Measurements from ENCODE around the gene DNAH11. TPM values are rescaled to one million over a fixed set of nuclear protein-coding genes. Genes with fewer than 3 reads are reported as not detected.

Gene DNAH11
- total and polyA plus RNA-seq, 3 donors from 2014 or later = 4.9 to 19.3 (median 14.2) TPM

GRCh38 chr7:21866731-21867130 lies 323.9 kb downstream of the DNAH11 start:
- Histone ChIP-seq H3K27ac (no peak overlapping the region), H3K4me3 (no peak overlapping the region), H3K9me3 (no peaks in the 10 kb centered on the region), H3K36me3 (ENCODE audit: low read depth, missing control alignments) (no peaks in the 10 kb centered on the region), H3K27me3 (no peaks in the 10 kb centered on the region), H3K4me1 (no peaks in the 10 kb centered on the region)
- no peak for DNase-seq
- TF ChIP-seq POLR2A (IDR thresholded peaks at IDR 0.05) = no peak
- TF ChIP-seq, protein P1, sequence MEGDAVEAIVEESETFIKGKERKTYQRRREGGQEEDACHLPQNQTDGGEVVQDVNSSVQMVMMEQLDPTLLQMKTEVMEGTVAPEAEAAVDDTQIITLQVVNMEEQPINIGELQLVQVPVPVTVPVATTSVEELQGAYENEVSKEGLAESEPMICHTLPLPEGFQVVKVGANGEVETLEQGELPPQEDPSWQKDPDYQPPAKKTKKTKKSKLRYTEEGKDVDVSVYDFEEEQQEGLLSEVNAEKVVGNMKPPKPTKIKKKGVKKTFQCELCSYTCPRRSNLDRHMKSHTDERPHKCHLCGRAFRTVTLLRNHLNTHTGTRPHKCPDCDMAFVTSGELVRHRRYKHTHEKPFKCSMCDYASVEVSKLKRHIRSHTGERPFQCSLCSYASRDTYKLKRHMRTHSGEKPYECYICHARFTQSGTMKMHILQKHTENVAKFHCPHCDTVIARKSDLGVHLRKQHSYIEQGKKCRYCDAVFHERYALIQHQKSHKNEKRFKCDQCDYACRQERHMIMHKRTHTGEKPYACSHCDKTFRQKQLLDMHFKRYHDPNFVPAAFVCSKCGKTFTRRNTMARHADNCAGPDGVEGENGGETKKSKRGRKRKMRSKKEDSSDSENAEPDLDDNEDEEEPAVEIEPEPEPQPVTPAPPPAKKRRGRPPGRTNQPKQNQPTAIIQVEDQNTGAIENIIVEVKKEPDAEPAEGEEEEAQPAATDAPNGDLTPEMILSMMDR (IDR thresholded peaks at IDR 0.05) = no peak
- WGBS, 2 donors = 64 to 86% methylated on average over 1 of the region's 1 CpG
- intact Hi-C loops (cut with DNase I; ENCODE audit: low total_unique reads) = no loop called here

DNA sequence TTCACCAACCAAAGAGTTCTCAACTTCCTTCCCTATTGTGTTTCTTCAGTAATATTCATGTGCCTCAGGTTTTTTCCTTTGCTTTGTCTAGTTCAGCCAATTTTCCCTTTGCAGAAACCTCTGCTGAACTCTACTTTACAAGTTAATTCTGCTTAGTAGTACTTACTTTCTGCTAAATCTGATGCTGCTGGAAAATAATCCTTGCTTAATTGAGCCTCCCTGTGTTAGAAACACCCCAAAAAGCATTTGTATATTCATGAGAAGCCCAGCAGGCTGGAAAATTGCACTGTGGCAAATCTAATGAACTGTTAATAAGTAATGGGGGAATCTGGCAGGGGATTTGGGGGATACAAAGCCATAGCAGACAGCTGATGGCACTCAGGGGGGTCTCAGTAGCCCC lies 324.4 kb downstream of the DNAH11 start:
- H3K27ac ChIP-seq = no peak overlapping the region
- intact Hi-C loops (cut with DNase I; ENCODE audit: low total_unique reads) = no loop called here
- H3K4me3 ChIP-seq = no peak overlapping the region
- no peaks in the 10 kb centered on the region for H3K36me3 ChIP-seq (ENCODE audit: low read depth, missing control alignments)
- no peaks in the 10 kb centered on the region for H3K27me3 ChIP-seq
- TF ChIP-seq, protein P1 (IDR thresholded peaks at IDR 0.05) = no peak
- no peak for TF ChIP-seq POLR2A (IDR thresholded peaks at IDR 0.05)
- H3K9me3 ChIP-seq = no peaks in the 10 kb centered on the region
- DNase-seq = no peak
- H3K4me1 ChIP-seq = no peaks in the 10 kb centered on the region

DNA sequence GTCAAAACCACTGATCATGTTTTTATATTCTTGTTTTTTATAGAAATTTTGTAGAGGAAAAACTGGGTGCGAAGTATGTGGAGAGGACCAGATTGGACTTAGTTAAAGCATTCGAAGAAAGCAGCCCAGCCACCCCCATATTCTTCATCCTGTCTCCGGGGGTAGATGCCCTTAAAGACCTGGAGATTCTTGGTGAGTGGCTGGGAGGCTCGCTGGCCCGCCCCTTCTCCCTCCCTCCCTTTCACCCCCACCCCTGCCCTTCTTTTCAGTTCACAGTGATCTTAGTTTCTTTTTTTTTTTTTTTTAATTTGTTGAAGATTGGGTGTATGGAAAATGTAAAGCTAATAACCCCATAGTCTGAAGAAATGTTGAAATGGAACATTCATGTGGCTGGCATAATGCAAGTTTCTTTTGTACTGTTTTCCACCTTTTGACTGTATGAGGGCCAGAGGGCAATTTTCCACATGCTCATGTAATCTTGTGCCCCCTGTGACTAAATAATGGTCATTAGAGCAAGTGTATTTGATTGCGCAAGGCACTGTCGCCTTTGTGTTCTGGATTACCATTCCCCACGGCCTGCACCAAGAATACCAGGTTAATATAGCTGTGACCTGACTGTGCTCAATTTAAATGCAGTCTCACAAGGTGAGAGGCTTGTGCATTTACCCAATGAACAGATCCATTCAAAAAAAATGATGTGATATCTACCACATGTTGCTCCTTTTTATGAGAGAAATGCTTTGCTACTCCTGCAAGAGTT lies 325.2 kb downstream of the DNAH11 start:
- Histone ChIP-seq H3K4me3 (no peak overlapping the region), H3K4me1 (no peaks in the 10 kb centered on the region), H3K27me3 (no peaks in the 10 kb centered on the region), H3K9me3 (no peaks in the 10 kb centered on the region), H3K27ac (no peak overlapping the region), H3K36me3 (ENCODE audit: low read depth, missing control alignments) (no peaks in the 10 kb centered on the region)
- no peak for TF ChIP-seq POLR2A (IDR thresholded peaks at IDR 0.05)
- TF ChIP-seq, protein P1 (IDR thresholded peaks at IDR 0.05) = no peak
- intact Hi-C loops (cut with DNase I; ENCODE audit: low total_unique reads) = no loop called here
- WGBS, 2 donors = 70 to 75% methylated on average over 8 of the region's 8 CpGs
- DNase-seq = no peak

GRCh38 chr7:21868576-21868850 lies 325.7 kb downstream of the DNAH11 start:
- Histone ChIP-seq H3K27ac (no peak overlapping the region), H3K4me1 (no peaks in the 10 kb centered on the region), H3K9me3 (no peaks in the 10 kb centered on the region), H3K27me3 (no peaks in the 10 kb centered on the region), H3K36me3 (ENCODE audit: low read depth, missing control alignments) (no peaks in the 10 kb centered on the region), H3K4me3 (no peak overlapping the region)
- DNase-seq = no peak
- intact Hi-C loops (cut with DNase I; ENCODE audit: low total_unique reads) = no loop called here
- WGBS, 2 donors = 66 to 74% methylated on average over 3 of the region's 3 CpGs
- TF ChIP-seq, protein P1 (IDR thresholded peaks at IDR 0.05) = no peak
- TF ChIP-seq POLR2A (IDR thresholded peaks at IDR 0.05) = no peak

DNA sequence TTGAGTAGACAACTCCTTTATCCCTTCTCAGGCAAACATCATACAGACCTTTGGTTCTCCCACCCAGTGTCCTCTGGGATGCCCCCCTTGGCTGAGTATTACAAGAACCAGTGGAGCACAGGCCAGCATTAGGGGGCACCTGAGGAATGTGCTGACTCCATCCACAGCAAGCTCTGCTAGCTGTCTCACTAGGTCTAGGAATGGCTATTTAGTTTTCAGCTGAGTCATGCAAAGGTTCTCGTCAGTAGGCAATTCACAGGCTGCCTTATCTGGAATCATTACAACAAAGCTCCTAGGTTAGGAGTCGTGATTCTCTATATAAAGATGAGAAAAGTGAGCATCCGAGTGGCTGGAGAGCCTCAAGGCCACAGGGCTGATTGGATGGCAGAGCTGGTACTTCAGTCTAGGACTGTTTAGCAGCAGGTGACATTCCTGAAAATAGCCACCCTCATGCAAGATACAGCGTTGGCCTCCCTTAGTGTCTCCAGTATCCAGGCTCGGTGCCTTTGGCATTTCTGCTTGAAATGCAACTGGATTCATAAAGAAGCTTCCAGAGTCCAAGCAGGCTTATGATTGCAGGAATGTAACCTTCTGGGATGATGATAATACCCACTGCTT lies 327.1 kb downstream of the DNAH11 start:
- Histone ChIP-seq H3K9me3 (no peaks in the 10 kb centered on the region), H3K36me3 (ENCODE audit: low read depth, missing control alignments) (no peaks in the 10 kb centered on the region), H3K4me1 (no peaks in the 10 kb centered on the region), H3K27ac (no peak overlapping the region), H3K4me3 (no peak overlapping the region), H3K27me3 (no peaks in the 10 kb centered on the region)
- DNase-seq = no peak
- intact Hi-C loops (cut with DNase I; ENCODE audit: low total_unique reads) = no loop called here
- WGBS, 2 donors = 47 to 49% methylated on average over 4 to 5 of the region's 5 CpGs
- TF ChIP-seq, protein P1 (IDR thresholded peaks at IDR 0.05) = no peak
- no peak for TF ChIP-seq POLR2A (IDR thresholded peaks at IDR 0.05)

All from testis (tissue), 3 donors.